Fibroblast of mammary gland (primary cell): ENCODE measurements around the gene ATP2A3.

Experiments
- DNase-seq: peaks from one replicate; pipeline ENCODE4 v3.0.0-alpha.2; 2010; ENCODE audit warnings: low read depth
- H3K4me3 ChIP-seq: 2 replicates; pipeline ENCODE4 v1.5.1; 2011; ENCODE audit warnings: low read depth, mild to moderate bottlenecking, low read length, moderate library complexity; ENCODE audit not compliant: control insufficient read depth
- TF ChIP-seq, protein P1 (sequence below): conservative IDR thresholded peaks from 2 replicates; pipeline ENCODE4 v1.5.1; 2011; ENCODE audit warnings: low read depth, low read length, inconsistent platforms; ENCODE audit not compliant: control insufficient read depth, insufficient read depth

Gene ATP2A3

DNA sequence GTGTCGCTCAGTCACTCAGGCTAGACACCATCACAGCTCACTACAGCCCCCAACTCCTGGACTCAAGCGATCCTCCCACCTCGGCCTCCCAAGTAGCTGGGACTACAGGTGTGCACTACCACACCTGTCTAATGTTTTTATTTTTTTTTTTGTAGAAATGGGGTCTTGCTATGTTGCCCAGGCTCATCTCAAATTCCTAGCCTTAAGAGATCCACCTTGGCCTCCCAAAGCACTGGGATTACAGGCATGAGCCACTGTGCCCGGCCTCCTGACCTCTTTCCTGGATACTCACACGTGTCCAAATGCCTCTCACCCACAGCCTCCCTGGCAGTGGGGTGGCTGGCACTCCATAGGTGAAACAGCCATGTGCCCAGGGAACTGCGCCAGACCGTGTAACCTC is 88.9 kb downstream of the ATP2A3 start:
- TF ChIP-seq, protein P1, sequence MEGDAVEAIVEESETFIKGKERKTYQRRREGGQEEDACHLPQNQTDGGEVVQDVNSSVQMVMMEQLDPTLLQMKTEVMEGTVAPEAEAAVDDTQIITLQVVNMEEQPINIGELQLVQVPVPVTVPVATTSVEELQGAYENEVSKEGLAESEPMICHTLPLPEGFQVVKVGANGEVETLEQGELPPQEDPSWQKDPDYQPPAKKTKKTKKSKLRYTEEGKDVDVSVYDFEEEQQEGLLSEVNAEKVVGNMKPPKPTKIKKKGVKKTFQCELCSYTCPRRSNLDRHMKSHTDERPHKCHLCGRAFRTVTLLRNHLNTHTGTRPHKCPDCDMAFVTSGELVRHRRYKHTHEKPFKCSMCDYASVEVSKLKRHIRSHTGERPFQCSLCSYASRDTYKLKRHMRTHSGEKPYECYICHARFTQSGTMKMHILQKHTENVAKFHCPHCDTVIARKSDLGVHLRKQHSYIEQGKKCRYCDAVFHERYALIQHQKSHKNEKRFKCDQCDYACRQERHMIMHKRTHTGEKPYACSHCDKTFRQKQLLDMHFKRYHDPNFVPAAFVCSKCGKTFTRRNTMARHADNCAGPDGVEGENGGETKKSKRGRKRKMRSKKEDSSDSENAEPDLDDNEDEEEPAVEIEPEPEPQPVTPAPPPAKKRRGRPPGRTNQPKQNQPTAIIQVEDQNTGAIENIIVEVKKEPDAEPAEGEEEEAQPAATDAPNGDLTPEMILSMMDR = no peak
- DNase-seq = no peak

More for the DNA sequence above, 88.9 kb downstream of the ATP2A3 start:
- no peak overlapping the region for H3K4me3 ChIP-seq
